ENCODE data around the gene MCF2L2. TPM values are rescaled to one million over a fixed set of nuclear protein-coding genes. Genes with fewer than 3 reads are reported as not detected.

MCF2L2 gene
- total and polyA plus RNA-seq, 12 donors: 6.5 to 62.7 (median 21.7) TPM

GRCh38 chr3:183144363-183144762 lies 284.1 kb downstream of the MCF2L2 start:
- no peak for TF ChIP-seq CTCF (IDR thresholded peaks at IDR 0.05)
- TF ChIP-seq POLR2A (IDR thresholded peaks at IDR 0.05): no peak
- Histone ChIP-seq H3K36me3 (replicated peaks in 1 of 2) (no peaks in the 10 kb centered on the region), H3K9me3 (replicated peaks in 1 of 3) (no peaks in the 10 kb centered on the region), H3K4me1 (replicated peaks in 1 of 2) (no peaks in the 10 kb centered on the region), H3K4me3 (no peak overlapping the region), H3K27ac (no peak overlapping the region), H3K27me3 (no peaks in the 10 kb centered on the region)
- WGBS, 4 donors: 53 to 100% (median 88%) methylated on average over 1 of the region's 1 CpG
- intact Hi-C loops (cut with DNase I): no loop called here
- no peak for DNase-seq

GRCh38 chr3:183142199-183142598 lies 286.2 kb downstream of the MCF2L2 start:
- no peak for DNase-seq
- 69 to 76% (median 70%) methylated on average over 11 of the region's 11 CpGs for WGBS, 4 donors
- no peak for TF ChIP-seq POLR2A (IDR thresholded peaks at IDR 0.05)
- TF ChIP-seq CTCF (IDR thresholded peaks at IDR 0.05): no peak

GRCh38 chr3:183134844-183135243 lies 293.6 kb downstream of the MCF2L2 start:
- DNase-seq: no peak
- Histone ChIP-seq H3K9me3 (replicated peaks in 1 of 3) (no peaks in the 10 kb centered on the region), H3K4me3 (no peak overlapping the region), H3K36me3 (replicated peaks in 1 of 2) (no peaks in the 10 kb centered on the region), H3K27ac (no peak overlapping the region), H3K4me1 (replicated peaks in 1 of 2) (no peaks in the 10 kb centered on the region), H3K27me3 (no peaks in the 10 kb centered on the region)
- no peak for TF ChIP-seq POLR2A (IDR thresholded peaks at IDR 0.05)
- no peak for TF ChIP-seq CTCF (IDR thresholded peaks at IDR 0.05)
- intact Hi-C loops (cut with DNase I): no loop called here
- WGBS, 4 donors: 78 to 91% (median 83%) methylated on average over 2 of the region's 2 CpGs

More at GRCh38 chr3:183142199-183142598, 286.2 kb downstream of the MCF2L2 start:
- Histone ChIP-seq H3K27ac (no peak overlapping the region), H3K9me3 (replicated peaks in 1 of 3) (no peaks in the 10 kb centered on the region), H3K27me3 (no peaks in the 10 kb centered on the region), H3K4me3 (no peak overlapping the region), H3K36me3 (replicated peaks in 1 of 2) (no peaks in the 10 kb centered on the region), H3K4me1 (replicated peaks in 1 of 2) (no peaks in the 10 kb centered on the region)
- intact Hi-C loops (cut with DNase I): no loop called here

- no peak for DNase-seq
- Histone ChIP-seq H3K4me1 (replicated peaks in 1 of 2) (no peaks in the 10 kb centered on the region), H3K4me3 (no peak overlapping the region), H3K27ac (no peak overlapping the region), H3K9me3 (replicated peaks in 1 of 3) (peaks cover 0 to 12% (median 10%) of the 10 kb centered on the region in 3 donors), H3K27me3 (no peaks in the 10 kb centered on the region), H3K36me3 (replicated peaks in 1 of 2) (no peaks in the 10 kb centered on the region)
- TF ChIP-seq CTCF (IDR thresholded peaks at IDR 0.05) (no peak), POLR2A (IDR thresholded peaks at IDR 0.05) (no peak)
- intact Hi-C loops (cut with DNase I): no loop called here
- 50 to 68% (median 56%) methylated on average over 6 of the region's 6 CpGs for WGBS, 4 donors
Observed at GRCh38 chr3:183132409-183132808, 296.0 kb downstream of the MCF2L2 start.
